Progenitor cell of endocrine pancreas (in vitro differentiated cells): Measurements from ENCODE around the gene KRTAP10-10. TPM values are rescaled to one million over a fixed set of nuclear protein-coding genes. Genes with fewer than 3 reads are reported as not detected.

Source experiments
- DNase-seq: peaks from one replicate; pipeline ENCODE4 v3.0.0; 2021; ENCODE audit warnings: low spot score; ENCODE audit not compliant: unreplicated experiment
- H3K27ac Mint-ChIP-seq: 2 replicates; pipeline ENCODE4 v1.8.0; 2021; ENCODE audit warnings: mild to moderate bottlenecking, moderate library complexity, mixed read lengths
- H3K27me3 Mint-ChIP-seq: 2 replicates; pipeline ENCODE4 v1.8.0; 2021; ENCODE audit warnings: mixed read lengths
- H3K36me3 Mint-ChIP-seq: 2 replicates; pipeline ENCODE4 v1.8.0; 2022; ENCODE audit warnings: mixed read lengths; ENCODE audit not compliant: insufficient read depth
- H3K4me1 Mint-ChIP-seq: 2 replicates; pipeline ENCODE4 v1.8.0; 2021; ENCODE audit warnings: low read depth, mixed read lengths
- H3K4me3 Mint-ChIP-seq: 2 replicates; pipeline ENCODE4 v1.8.0; 2021; ENCODE audit warnings: low read depth, mild to moderate bottlenecking, moderate library complexity, mixed read lengths
- H3K9me3 Mint-ChIP-seq: 2 replicates; pipeline ENCODE4 v1.8.0; 2021; ENCODE audit warnings: low read depth, mixed read lengths
- total RNA-seq: library from RNA; stranded (reverse); gene quantifications from 2 replicates; pipeline ENCODE4 v1.2.1, GENCODE V29; 2021
- TF ChIP-seq, protein P1 (sequence below): fragments of 200-600 bp; sonication (generic); IDR thresholded peaks from one replicate; pipeline ENCODE4 v1.5.0; 2021; ENCODE audit warnings: antibody characterized with exemption, mild to moderate bottlenecking; ENCODE audit not compliant: unreplicated experiment

KRTAP10-10 gene
- total RNA-seq, 1 donor from 2014 or later, result not detected

GRCh38 chr21:44611551-44611950 is 25.6 kb upstream of the KRTAP10-10 start:
- H3K36me3 Mint-ChIP-seq, result peaks cover 1% of the 10 kb centered on the region
- H3K4me1 Mint-ChIP-seq, result no peaks in the 10 kb centered on the region
- TF ChIP-seq, protein P1, sequence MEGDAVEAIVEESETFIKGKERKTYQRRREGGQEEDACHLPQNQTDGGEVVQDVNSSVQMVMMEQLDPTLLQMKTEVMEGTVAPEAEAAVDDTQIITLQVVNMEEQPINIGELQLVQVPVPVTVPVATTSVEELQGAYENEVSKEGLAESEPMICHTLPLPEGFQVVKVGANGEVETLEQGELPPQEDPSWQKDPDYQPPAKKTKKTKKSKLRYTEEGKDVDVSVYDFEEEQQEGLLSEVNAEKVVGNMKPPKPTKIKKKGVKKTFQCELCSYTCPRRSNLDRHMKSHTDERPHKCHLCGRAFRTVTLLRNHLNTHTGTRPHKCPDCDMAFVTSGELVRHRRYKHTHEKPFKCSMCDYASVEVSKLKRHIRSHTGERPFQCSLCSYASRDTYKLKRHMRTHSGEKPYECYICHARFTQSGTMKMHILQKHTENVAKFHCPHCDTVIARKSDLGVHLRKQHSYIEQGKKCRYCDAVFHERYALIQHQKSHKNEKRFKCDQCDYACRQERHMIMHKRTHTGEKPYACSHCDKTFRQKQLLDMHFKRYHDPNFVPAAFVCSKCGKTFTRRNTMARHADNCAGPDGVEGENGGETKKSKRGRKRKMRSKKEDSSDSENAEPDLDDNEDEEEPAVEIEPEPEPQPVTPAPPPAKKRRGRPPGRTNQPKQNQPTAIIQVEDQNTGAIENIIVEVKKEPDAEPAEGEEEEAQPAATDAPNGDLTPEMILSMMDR, result no peak

GRCh38 chr21:44612029-44612486 is 25.1 kb upstream of the KRTAP10-10 start, which contains the start of gene KRTAP10-8:
KRTAP10-8 (plus strand) TSS chr21:44612079; CDS start chr21:44612101, 22 bp downstream.
- no peaks in the 10 kb centered on the region for H3K4me1 Mint-ChIP-seq
- no peak within 1 kb of the TSS for H3K27ac Mint-ChIP-seq
- H3K36me3 Mint-ChIP-seq, result peaks cover 1% of the 10 kb centered on the region
- no peak for DNase-seq
- TF ChIP-seq, protein P1, result no peak
- peaks cover 11% of the 10 kb centered on the region for H3K27me3 Mint-ChIP-seq
- H3K4me3 Mint-ChIP-seq, result no peak within 1 kb of the TSS
- H3K9me3 Mint-ChIP-seq, result peaks cover 21% of the 10 kb centered on the region

More at GRCh38 chr21:44611551-44611950, 25.6 kb upstream of the KRTAP10-10 start:
- no peak for DNase-seq
- no peak overlapping the region for H3K4me3 Mint-ChIP-seq
- H3K27me3 Mint-ChIP-seq, result peaks cover 11% of the 10 kb centered on the region
- H3K9me3 Mint-ChIP-seq, result peaks cover 21% of the 10 kb centered on the region
- H3K27ac Mint-ChIP-seq, result no peak overlapping the region

- no peak overlapping the region for H3K27ac Mint-ChIP-seq
- no peaks in the 10 kb centered on the region for H3K4me1 Mint-ChIP-seq
- no peak for DNase-seq
- H3K9me3 Mint-ChIP-seq, result peaks cover 21% of the 10 kb centered on the region
- TF ChIP-seq, protein P1, result no peak
- no peak overlapping the region for H3K4me3 Mint-ChIP-seq
- H3K36me3 Mint-ChIP-seq, result peaks cover 1% of the 10 kb centered on the region
- H3K27me3 Mint-ChIP-seq, result peaks cover 9% of the 10 kb centered on the region
These were observed 24.4 kb upstream of the KRTAP10-10 start for GRCh38 chr21:44612669-44613229.

GRCh38 chr21:44613386-44614155 is 23.6 kb upstream of the KRTAP10-10 start:
- H3K27ac Mint-ChIP-seq, result no peak overlapping the region
- peaks cover 21% of the 10 kb centered on the region for H3K9me3 Mint-ChIP-seq
- TF ChIP-seq, protein P1, result no peak
- H3K36me3 Mint-ChIP-seq, result peaks cover 1% of the 10 kb centered on the region
- H3K27me3 Mint-ChIP-seq, result peaks cover 9% of the 10 kb centered on the region
- no peaks in the 10 kb centered on the region for H3K4me1 Mint-ChIP-seq
- no peak for DNase-seq
- H3K4me3 Mint-ChIP-seq, result no peak overlapping the region

DNA sequence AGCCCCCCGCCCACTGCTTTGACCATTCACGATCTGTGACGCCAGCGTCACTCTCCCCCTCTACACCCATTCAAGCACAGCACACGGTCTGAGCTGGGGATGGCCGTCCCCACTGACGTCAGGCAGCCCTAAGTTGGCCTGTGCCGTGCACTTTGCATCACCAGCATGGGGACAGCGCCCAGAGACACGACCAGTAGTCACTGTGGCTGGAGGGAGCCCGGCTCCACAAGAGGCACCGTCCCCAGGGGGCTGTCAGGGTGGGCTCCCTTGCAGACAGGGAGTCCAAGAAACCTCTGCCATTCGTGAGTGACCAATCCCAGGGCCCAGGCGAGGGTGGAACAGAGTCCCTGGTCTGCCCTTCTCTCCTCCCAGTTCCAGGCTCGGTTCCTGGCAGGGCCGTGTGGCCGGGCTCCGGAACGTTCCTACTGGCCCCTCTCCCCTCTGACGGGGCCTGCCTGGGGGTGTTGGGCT is 23.0 kb upstream of the KRTAP10-10 start:
- DNase-seq, result no peak
- Mint-ChIP-seq H3K9me3 (peaks cover 16% of the 10 kb centered on the region), H3K4me1 (no peaks in the 10 kb centered on the region), H3K27ac (no peak overlapping the region), H3K27me3 (peaks cover 9% of the 10 kb centered on the region), H3K4me3 (no peak overlapping the region), H3K36me3 (peaks cover 1% of the 10 kb centered on the region)
- TF ChIP-seq, protein P1, result no peak
